HepG2 (cell line): ENCODE data around the gene CLDN19. TPM values are rescaled to one million over a fixed set of nuclear protein-coding genes. Genes with fewer than 3 reads are reported as not detected.

Source experiments
- AKAP8 ChIP-seq: sonication (generic); formaldehyde crosslinking; IDR thresholded peaks from 2 replicates; pipeline ENCODE4 v1.5.1; 2020; ENCODE audit warnings: mild to moderate bottlenecking, missing genetic modification reagents
- ARID3A ChIP-seq: IDR thresholded peaks from 2 replicates; pipeline ENCODE4 v1.6.1; 2012; ENCODE audit warnings: low read depth, low read length, improper control_type of control experiment
- ATF5 ChIP-seq: sonication (generic); formaldehyde crosslinking; IDR thresholded peaks from 2 replicates; pipeline ENCODE4 v1.4.0; 2020; ENCODE audit warnings: mild to moderate bottlenecking, low read depth, missing genetic modification reagents
- ATF7 ChIP-seq, 2 experiments: fragments of 450-650 bp in 1 of 2; sonication (generic) in 1 of 2; formaldehyde crosslinking in 1 of 2; IDR thresholded peaks; 2 replicates each; pipeline versions ENCODE4 v1.4.0 to v1.6.1; 2016 to 2020; ENCODE audit warnings: antibody characterized with exemption in 1 of 2, mild to moderate bottlenecking in 1 of 2, missing genetic modification reagents in 1 of 2
- CBX5 ChIP-seq: sonication (generic); formaldehyde crosslinking; IDR thresholded peaks from 2 replicates; pipeline ENCODE4 v1.4.0; 2020; ENCODE audit warnings: missing genetic modification reagents, borderline replicate concordance
- E2F1 ChIP-seq: sonication (generic); formaldehyde crosslinking; IDR thresholded peaks from 2 replicates; pipeline ENCODE4 v1.5.0; 2020; ENCODE audit warnings: missing genetic modification reagents
- EZH2 ChIP-seq: conservative IDR thresholded peaks from 2 replicates; pipeline ENCODE4 v1.6.1; 2012; ENCODE audit warnings: mild to moderate bottlenecking, low read depth, low read length, moderate library complexity
- GPN1 ChIP-seq: sonication (generic); formaldehyde crosslinking; IDR thresholded peaks from 2 replicates; pipeline ENCODE4 v1.5.1; 2020; ENCODE audit warnings: missing genetic modification reagents, borderline replicate concordance
- KLF13 ChIP-seq: sonication (generic); formaldehyde crosslinking; IDR thresholded peaks from 2 replicates; pipeline ENCODE4 v1.4.0; 2020; ENCODE audit warnings: mild to moderate bottlenecking, missing genetic modification reagents
- MBD4 ChIP-seq: IDR thresholded peaks from 2 replicates; pipeline ENCODE4 v1.6.1; 2012; ENCODE audit warnings: low read length, inconsistent platforms, borderline replicate concordance
- MTF1 ChIP-seq: sonication (generic); formaldehyde crosslinking; IDR thresholded peaks from 2 replicates; pipeline ENCODE4 v1.5.0; 2020; ENCODE audit warnings: missing genetic modification reagents
- PHF5A ChIP-seq: IDR thresholded peaks from one replicate; pipeline ENCODE4 v1.6.1; 2018; ENCODE audit warnings: low read depth, missing genetic modification reagents; ENCODE audit not compliant: unreplicated experiment
- SALL1 ChIP-seq: sonication (generic); formaldehyde crosslinking; IDR thresholded peaks from 2 replicates; pipeline ENCODE4 v1.8.0; 2022; ENCODE audit warnings: mild to moderate bottlenecking, missing genetic modification reagents
- SRF ChIP-seq: IDR thresholded peaks from 2 replicates; pipeline ENCODE4 v1.6.1; 2011; ENCODE audit warnings: mild to moderate bottlenecking, low read depth, low read length, moderate library complexity
- TOE1 ChIP-seq: sonication (generic); formaldehyde crosslinking; IDR thresholded peaks from 2 replicates; pipeline ENCODE4 v1.4.0; 2020; ENCODE audit warnings: mild to moderate bottlenecking, missing genetic modification reagents
- XRCC5 ChIP-seq: fragments of 200-400 bp; formaldehyde crosslinking; optimal IDR thresholded peaks from 2 replicates; pipeline ENCODE3; 2017; ENCODE audit warnings: mild to moderate bottlenecking, low read length
- ZBTB46 ChIP-seq: sonication (generic); formaldehyde crosslinking; IDR thresholded peaks from 2 replicates; pipeline ENCODE4 v1.4.0; 2020; ENCODE audit warnings: mild to moderate bottlenecking, missing genetic modification reagents, borderline replicate concordance
- ZNF143 ChIP-seq: sonication (generic); formaldehyde crosslinking; IDR thresholded peaks from 2 replicates; pipeline ENCODE4 v1.4.0; 2020; ENCODE audit warnings: missing genetic modification reagents
- ZNF232 ChIP-seq: sonication (generic); formaldehyde crosslinking; IDR thresholded peaks from 2 replicates; pipeline ENCODE4 v1.4.0; 2020; ENCODE audit warnings: missing genetic modification reagents, borderline replicate concordance
- ZNF256 ChIP-seq: sonication (generic); formaldehyde crosslinking; conservative IDR thresholded peaks from 2 replicates; pipeline ENCODE4 v1.4.0; 2020; ENCODE audit warnings: missing genetic modification reagents
- ZNF292 ChIP-seq: sonication (generic); formaldehyde crosslinking; IDR thresholded peaks from 2 replicates; pipeline ENCODE4 v1.8.1; 2022; ENCODE audit warnings: mild to moderate bottlenecking, low read depth, missing genetic modification reagents, borderline replicate concordance
- ZNF569 ChIP-seq: sonication (generic); formaldehyde crosslinking; IDR thresholded peaks from 2 replicates; pipeline ENCODE4 v1.5.0; 2020; ENCODE audit warnings: mild to moderate bottlenecking, missing genetic modification reagents, moderate library complexity, borderline replicate concordance
- ZNF597 ChIP-seq: sonication (generic); formaldehyde crosslinking; IDR thresholded peaks from 2 replicates; pipeline ENCODE4 v1.5.0; 2020; ENCODE audit warnings: missing genetic modification reagents
- polyA plus RNA-seq, 8 experiments: library from polyadenylated mRNA; depleted of rRNA in 3 of 8; stranded (reverse) in 7 of 8; unstranded in 1 of 8; fragments of >200 nt; fragmentation: Illumina TruSeq in 4 of 8; extraction: Trizol in 4 of 8; gene quantifications; 2 replicates each; pipeline versions ENCODE4 v1.2.1 to v1.2.3, GENCODE V29; 2011 to 2016; ENCODE audit warnings: low read depth in 4 of 8, missing spikeins in 1 of 8, mixed read lengths in 1 of 8; ENCODE audit not compliant: insufficient read depth in 1 of 8
- total RNA-seq, 5 experiments: library from RNA; depleted of rRNA; stranded (reverse); fragments of >200 nt; fragmentation: Illumina TruSeq; extraction: Trizol; gene quantifications; 2 replicates each; pipeline ENCODE4 v1.2.3, GENCODE V29; 2016; ENCODE audit warnings: low read depth in 1 of 5

The CLDN19 gene
- total and polyA plus RNA-seq, 2 of the 13 experiments (the other 11 are each of a cell fraction or from before 2014, with no cell fraction given) = 5.0 to 7.6 TPM

GRCh38 chr1:42765832-42766740, 26.1 kb upstream of the CLDN19 start (continued):
- TF ChIP-seq ATF5 (CRISPR knock-in tag) (no peak), XRCC5 (peak; percentile 73), ZNF597 (CRISPR knock-in tag) (no peak), MBD4 (no peak), SALL1 (CRISPR knock-in tag) (no peak), ZNF256 (CRISPR knock-in tag) (no peak), GPN1 (no peak), MTF1 (CRISPR knock-in tag) (no peak), ZNF569 (CRISPR knock-in tag) (no peak), PHF5A (CRISPR knock-in tag) (peak; percentile 36), ATF7 (IDR thresholded peaks at IDR 0.05) (no peak), ATF7 (CRISPR knock-in tag; IDR thresholded peaks at IDR 0.05) (no peak), ZNF143 (no peak), ARID3A (no peak), TOE1 (no peak), CBX5 (CRISPR knock-in tag) (no peak), AKAP8 (CRISPR knock-in tag) (no peak), ZNF292 (CRISPR knock-in tag) (peak; percentile 36; the same call in 1 of the 2 replicates), ZBTB46 (CRISPR knock-in tag) (no peak), ZNF232 (no peak), SRF (no peak), E2F1 (CRISPR knock-in tag) (no peak), KLF13 (CRISPR knock-in tag) (no peak), EZH2 (no peak)
